Esophagus squamous epithelium (tissue), 5 donors: ENCODE results near the gene GCNT2. TPM values are rescaled to one million over a fixed set of nuclear protein-coding genes. Genes with fewer than 3 reads are reported as not detected.
"Not testable (repeated sequence)": the region's sequence is repeated elsewhere in the genome, so short reads cannot be mapped to it uniquely, and the experiment has no call there.

Source experiments
- DNase-seq: peaks from one replicate; lab custom pipeline; 2025; lab: John Stamatoyannopoulos, UW
- H3K27ac ChIP-seq, 4 donors: fragments of 200-600 bp; sonication (generic); one replicate each; pipeline ENCODE4 v1.5.1; 2016 to 2019; ENCODE audit warnings: mild to moderate bottlenecking in 1 of 4
- H3K27me3 ChIP-seq, 4 donors: fragments of 200-600 bp; sonication (generic); 1 replicate in 3 of 4; 2 replicates in 1 of 4; pipeline versions ENCODE4 v1.5.1 to v1.6.0; 2017 to 2021; ENCODE audit warnings: antibody characterized with exemption in 1 of 4
- H3K36me3 ChIP-seq, 3 donors: fragments of 200-600 bp; sonication (generic); one replicate each; pipeline ENCODE4 v1.5.1; 2016 to 2019
- H3K4me1 ChIP-seq, 3 donors: fragments of 200-600 bp; sonication (generic); one replicate each; pipeline ENCODE4 v1.5.1; 2017 to 2019
- H3K4me3 ChIP-seq, 4 donors: fragments of 200-600 bp; sonication (generic); 1 replicate in 3 of 4; 2 replicates in 1 of 4; pipeline ENCODE4 v1.5.1; 2016 to 2019; ENCODE audit warnings: mild to moderate bottlenecking in 2 of 4, moderate library complexity in 1 of 4
- H3K9me3 ChIP-seq, 3 donors: fragments of 200-600 bp; sonication (generic); one replicate each; pipeline ENCODE4 v1.5.1; 2016 to 2019
- CTCF ChIP-seq, 6 experiments: fragments of 450-650 bp in 4 of 6; fragments of 200-600 bp in 2 of 6; sonication (generic) in 2 of 6; IDR thresholded peaks; one replicate each; pipeline ENCODE4 v1.5.1; 2016 to 2019; ENCODE audit warnings: antibody characterized with exemption in 6 of 6, mild to moderate bottlenecking in 4 of 6, moderate library complexity in 4 of 6
- POLR2A ChIP-seq, 4 donors: fragments of 450-650 bp; IDR thresholded peaks; one replicate each; pipeline ENCODE4 v1.6.1; 2017; ENCODE audit warnings: antibody characterized with exemption in 4 of 4, mild to moderate bottlenecking in 4 of 4, moderate library complexity in 3 of 4
- WGBS, 2 donors: methylation state at CpG; one replicate each; pipeline ENCODE4 v1.1.5; 2018; 5-methylcytosine and 5-hydroxymethylcytosine counted together
- intact Hi-C: fragments of 100-400 bp; cut with DNase I; formaldehyde crosslinking; loops from one replicate; pipeline ENCODE4 v1.15.0; 2022
- total RNA-seq, 4 donors: library from RNA; depleted of rRNA; stranded (reverse); fragments of >200 nt; gene quantifications; one replicate each; pipeline ENCODE4 v1.1.0, GENCODE V29; 2016
- donor health status: DM: yes; HTN: yes; CAD: no.

Gene GCNT2
- total RNA-seq, 4 donors from 2014 or later = 6.9 to 17.2 (median 8.9) TPM

DNA sequence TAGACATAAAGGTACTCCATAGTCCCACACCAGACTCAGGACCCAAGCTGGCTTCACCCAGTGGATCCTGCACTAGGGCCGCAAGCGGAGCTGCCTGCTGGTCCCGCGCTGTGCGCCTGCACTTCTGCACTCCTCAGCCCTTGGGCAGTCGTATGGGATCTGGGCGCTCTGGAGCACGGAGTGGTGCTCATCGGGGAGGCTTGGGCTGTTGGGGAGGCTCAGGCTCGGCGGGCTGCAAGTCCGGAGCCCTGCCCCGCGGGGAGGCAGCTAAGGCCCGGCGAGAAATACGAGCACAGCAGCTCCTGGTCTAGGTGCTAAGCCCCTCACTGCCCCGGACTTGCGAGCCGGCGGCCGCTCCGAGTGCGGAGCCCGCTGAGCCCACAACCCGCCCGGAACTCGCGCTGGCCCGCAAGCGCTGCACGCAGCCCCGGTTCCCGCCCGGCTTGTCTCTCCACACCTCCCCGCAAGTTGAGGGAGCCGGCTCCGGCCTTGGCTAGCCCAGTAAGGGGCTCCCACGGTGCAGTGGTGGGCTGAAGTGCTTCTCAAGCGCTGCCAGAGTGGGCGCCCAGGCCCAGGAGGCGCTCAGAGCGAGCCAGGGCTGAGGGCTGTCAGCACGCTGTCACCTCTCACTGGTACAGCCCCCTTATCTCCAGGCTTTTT lies 33.4 kb upstream of the GCNT2 start:
- Histone ChIP-seq H3K27ac (no peak overlapping the region), H3K4me1 (no peaks in the 10 kb centered on the region), H3K9me3 (no peaks in the 10 kb centered on the region), H3K36me3 (no peaks in the 10 kb centered on the region), H3K27me3 (no peaks in the 10 kb centered on the region), H3K4me3 (no peak overlapping the region)
- intact Hi-C loops = loop anchor here (10.0 kb wide), 1 partner anchor 317 kb away; no protein-coding TSS in a partner anchor
- TF ChIP-seq POLR2A (IDR thresholded peaks at IDR 0.05) = no peak
- no peak for TF ChIP-seq CTCF (IDR thresholded peaks at IDR 0.05)
- 92 to 96% methylated on average over 4 to 18 of the region's 44 CpGs for WGBS, 2 donors
- DNase-seq = no peak

- Histone ChIP-seq H3K27me3 (no peaks in the 10 kb centered on the region), H3K9me3 (no peaks in the 10 kb centered on the region), H3K27ac (no peak overlapping the region), H3K4me1 (no peaks in the 10 kb centered on the region), H3K36me3 (no peaks in the 10 kb centered on the region), H3K4me3 (no peak overlapping the region)
- WGBS, 2 donors = 92 to 93% methylated on average over 4 to 12 of the region's 32 CpGs
- intact Hi-C loops = no loop called here
- no peak for TF ChIP-seq POLR2A (IDR thresholded peaks at IDR 0.05)
- TF ChIP-seq CTCF (IDR thresholded peaks at IDR 0.05) = no peak
- DNase-seq = no peak
Measured at GRCh38 chr6:10491463-10491862, 29.7 kb upstream of the GCNT2 start.

GRCh38 chr6:10491905-10492304 lies 29.2 kb upstream of the GCNT2 start:
- H3K4me1 ChIP-seq, intact Hi-C loops, H3K27ac ChIP-seq, H3K27me3 ChIP-seq, H3K9me3 ChIP-seq, DNase-seq, H3K4me3 ChIP-seq, H3K36me3 ChIP-seq: not testable (repeated sequence)
- 80 to 91% methylated on average over 3 of the region's 3 CpGs for WGBS, 2 donors

GRCh38 chr6:10495029-10495428 lies 26.1 kb upstream of the GCNT2 start:
- intact Hi-C loops = no loop called here
- Histone ChIP-seq H3K36me3 (no peaks in the 10 kb centered on the region), H3K27me3 (peaks cover 0 to 9% (median 0%) of the 10 kb centered on the region in 4 donors), H3K4me3 (no peak overlapping the region), H3K4me1 (no peaks in the 10 kb centered on the region), H3K9me3 (no peaks in the 10 kb centered on the region), H3K27ac (no peak overlapping the region)
- DNase-seq = no peak
- WGBS, 2 donors = 65 to 69% methylated on average over 14 of the region's 14 CpGs
- TF ChIP-seq POLR2A (IDR thresholded peaks at IDR 0.05) (no peak), CTCF (IDR thresholded peaks at IDR 0.05) (no peak)

DNA sequence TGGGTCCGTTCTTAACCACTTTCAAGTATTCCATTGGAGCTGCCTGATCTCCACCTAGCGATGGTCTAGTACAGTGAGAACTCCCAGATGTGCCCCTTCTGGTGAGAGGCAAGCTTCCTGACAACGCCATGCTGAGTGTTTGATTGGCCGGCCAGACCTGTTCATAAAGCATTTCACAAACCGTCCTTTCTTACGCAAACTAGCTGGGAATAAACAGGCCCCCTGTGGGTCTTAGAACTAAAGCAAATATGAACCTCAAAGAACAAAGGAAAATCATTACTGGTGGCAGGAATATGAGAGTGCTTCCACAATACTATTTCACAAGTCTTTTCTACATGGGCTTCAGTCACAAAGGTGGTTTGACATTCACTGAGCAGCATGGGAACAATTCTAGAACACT lies 15.6 kb upstream of the GCNT2 start:
- no peak for DNase-seq
- peaks cover 0 to 14% (median 0%) of the 10 kb centered on the region in 4 donors for H3K27me3 ChIP-seq
- no peaks in the 10 kb centered on the region for H3K36me3 ChIP-seq
- peaks cover 0 to 3% (median 0%) of the 10 kb centered on the region in 3 donors for H3K4me1 ChIP-seq
- H3K9me3 ChIP-seq = no peaks in the 10 kb centered on the region
- intact Hi-C loops = no loop called here
- TF ChIP-seq POLR2A (IDR thresholded peaks at IDR 0.05) (no peak), CTCF (IDR thresholded peaks at IDR 0.05) (no peak)
- H3K27ac ChIP-seq = no peak overlapping the region
- H3K4me3 ChIP-seq = no peak overlapping the region
- 75 to 85% methylated on average over 6 of the region's 6 CpGs for WGBS, 2 donors
